ENCODE data around the gene LIMS1.
"Not testable (repeated sequence)": the region's sequence is repeated elsewhere in the genome, so short reads cannot be mapped to it uniquely, and the experiment has no call there.

Gene LIMS1

DNA sequence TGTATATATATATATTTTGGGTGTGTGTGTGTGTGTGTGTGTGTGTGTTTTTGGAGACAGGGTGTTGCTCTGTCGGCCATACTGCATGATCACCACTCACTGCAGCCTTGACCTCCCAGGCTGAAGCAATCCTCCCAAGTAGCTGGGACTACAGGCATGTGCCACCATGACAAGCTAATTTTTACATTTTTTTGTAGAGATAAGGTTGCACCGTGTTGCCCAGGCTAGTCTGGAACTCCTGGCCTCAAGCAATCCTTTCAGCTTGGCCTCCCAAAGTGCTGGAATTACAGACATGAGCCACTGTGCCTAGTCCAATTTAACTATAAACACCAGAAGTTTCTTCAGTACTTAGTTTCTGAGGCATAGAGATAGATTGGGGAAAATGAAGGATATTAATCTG is 18.3 kb downstream of the LIMS1 start:
- no peak for DNase-seq

DNA sequence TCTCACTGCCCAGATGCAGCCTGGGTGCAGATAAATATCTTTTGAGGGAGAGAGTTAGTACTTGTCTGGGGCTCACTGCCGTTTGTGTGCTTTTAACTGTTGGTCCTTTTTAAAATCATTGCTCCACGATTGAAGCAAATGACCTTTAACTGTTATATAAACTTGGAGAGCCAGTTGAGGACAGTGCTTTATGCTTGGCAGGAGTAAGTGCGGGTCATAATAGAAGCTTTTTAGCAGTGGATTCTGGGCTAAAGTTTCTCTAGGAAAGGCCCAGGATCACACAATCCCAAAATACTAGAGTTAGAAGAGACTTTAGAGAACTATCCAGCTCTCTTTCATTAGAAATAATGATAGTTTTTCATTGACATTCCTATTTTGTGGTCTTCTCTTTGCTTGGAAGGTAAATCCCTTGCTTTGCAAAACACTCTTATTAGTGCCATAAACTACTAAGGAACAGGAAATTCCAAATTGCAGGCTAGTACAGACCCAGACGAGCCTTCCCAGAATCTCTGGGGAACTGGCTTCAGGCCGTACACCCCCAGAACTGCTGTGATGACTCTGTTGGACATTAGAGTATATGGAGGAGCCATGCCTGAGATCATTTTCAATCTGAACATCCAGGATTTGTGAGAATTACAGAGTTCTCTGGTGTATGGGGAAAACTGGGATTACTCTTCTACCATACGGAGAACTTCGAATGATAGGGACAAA is 19.1 kb downstream of the LIMS1 start:
- no peak for DNase-seq

DNA sequence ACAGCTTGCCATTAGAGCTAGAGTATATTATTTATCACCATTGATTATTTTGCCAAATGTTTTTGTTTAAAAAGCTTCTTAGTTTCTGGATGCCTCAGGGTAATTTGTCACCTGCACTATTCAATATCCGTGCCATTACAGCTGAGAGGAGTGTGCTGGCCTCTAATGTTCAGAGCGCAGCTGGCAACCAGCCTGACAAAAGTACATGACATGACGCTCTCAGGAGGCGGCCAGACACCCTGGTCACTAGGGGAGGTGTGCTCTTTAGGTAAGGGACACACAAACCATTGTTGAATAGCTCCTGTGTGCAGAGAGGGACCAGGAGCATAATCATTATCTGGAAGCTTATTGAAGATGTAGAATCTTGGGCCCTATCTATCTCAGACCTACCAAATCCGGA is 20.3 kb downstream of the LIMS1 start:
- DNase-seq: no peak

DNA sequence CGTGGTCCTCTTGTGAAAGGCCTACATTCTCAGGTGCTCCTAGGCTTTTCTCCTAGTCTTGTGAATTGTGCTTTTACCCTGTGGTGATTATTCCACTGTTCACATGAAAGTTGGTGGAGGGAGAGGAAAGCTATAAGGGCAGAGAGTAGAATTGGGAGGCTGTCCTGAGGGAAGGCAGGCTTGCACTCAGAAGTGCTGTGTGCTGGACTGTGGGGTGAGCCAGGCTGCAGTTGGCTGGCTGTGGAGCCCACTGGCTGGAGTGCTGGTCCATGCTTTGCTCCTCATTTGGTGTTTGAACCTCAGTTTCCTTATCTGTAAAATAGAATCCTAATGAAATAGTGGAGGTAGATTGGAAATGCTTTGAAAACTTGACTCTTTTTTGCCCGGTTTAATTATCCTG is 21.3 kb downstream of the LIMS1 start:
- no peak for DNase-seq

DNA sequence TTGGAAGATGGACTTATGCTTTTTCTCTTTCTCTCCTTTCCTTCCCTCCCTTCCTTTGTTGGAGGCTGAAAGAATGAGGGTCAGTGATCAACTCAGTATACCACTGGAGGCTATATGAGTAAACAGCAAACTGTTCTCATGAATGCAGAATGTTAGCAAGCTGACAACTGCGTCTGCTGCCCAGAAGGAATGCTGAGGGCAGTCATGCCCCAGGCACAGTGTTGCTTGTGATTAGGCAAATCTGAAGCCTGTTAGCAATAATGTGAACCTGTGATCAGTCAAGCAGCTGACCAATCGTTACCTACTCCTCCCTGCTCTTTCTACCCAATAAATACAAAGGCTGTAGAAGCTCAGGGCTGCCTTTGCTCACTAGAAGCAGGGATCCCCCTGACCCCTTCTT is 22.3 kb downstream of the LIMS1 start:
- DNase-seq: not testable (repeated sequence)

DNA sequence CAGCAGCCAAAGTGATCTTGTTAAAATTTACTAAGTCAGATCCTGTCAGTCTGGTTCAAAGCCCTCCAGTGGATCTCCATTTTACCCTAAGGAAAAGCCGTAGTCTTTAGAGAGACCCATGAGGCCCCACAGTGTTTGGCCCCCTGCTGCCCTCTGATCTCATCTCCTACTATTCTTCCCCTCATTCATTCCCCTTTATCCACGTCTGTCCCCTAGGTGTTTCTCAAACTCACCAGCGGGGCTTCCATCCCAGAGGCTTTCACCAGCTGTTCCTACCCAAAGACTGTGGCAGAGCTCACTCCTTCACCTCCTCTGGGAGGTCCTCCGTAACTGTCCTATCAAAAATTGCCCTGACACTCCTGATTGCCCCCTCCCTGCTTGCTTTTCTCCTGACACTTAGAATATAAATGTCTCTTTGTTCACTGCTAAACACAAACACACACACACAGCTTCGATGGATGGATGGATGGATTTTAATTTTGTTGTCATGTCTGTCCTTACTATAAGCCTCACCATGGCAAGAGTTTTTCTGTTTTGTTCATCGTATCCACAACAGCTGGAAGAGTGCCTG is 26.1 kb downstream of the LIMS1 start:
- no peak for DNase-seq

DNA sequence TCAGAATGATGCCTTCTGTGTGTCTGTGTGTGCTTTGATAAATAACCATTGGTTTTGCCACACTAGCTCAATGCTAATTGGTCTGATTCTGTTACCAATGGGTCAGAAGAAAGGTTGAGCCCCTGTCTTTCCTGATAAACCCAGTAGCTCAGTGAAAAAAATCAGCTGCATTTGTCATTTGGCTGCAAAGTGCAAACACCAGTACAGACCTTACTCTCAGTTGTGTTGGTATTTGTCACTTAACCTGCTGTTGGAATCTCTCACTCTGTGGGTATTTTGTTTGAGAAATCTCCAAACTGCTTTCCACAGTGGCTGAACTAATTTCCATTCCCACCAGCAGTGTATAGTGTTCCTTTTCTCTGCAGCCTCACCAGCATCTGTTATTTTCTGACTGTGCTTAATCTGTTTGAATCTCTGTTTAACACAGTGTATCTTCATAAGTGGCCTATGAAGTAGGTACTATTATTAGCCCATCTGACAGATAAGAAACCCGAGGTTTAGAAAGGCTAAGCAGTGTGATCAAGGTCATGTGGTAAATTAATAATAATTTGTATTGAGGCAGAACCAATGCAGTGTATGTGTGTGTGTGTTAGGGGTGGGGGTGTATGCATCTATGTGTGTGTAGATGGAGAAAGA is 26.7 kb downstream of the LIMS1 start:
- no peak for DNase-seq

DNA sequence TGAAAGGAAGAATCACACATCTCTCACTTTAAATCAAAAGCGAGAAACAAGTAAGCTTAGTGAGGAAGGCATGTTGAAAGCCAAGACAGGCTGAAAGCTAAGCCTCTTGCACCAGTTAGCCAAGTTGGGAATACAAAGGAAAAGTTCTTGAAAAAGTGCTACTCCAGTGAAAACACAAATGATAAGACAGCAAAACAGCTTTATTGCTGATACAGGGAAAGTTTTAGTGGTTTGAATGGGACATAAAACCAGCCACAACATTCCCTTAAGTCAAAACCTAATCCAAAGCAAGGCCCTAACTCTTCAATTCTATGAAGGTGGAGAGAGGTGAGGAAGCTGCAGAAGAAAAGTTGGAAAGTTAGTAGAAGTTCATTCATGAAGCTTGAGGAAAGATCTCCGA is 28.0 kb downstream of the LIMS1 start:
- DNase-seq: no peak

DNA sequence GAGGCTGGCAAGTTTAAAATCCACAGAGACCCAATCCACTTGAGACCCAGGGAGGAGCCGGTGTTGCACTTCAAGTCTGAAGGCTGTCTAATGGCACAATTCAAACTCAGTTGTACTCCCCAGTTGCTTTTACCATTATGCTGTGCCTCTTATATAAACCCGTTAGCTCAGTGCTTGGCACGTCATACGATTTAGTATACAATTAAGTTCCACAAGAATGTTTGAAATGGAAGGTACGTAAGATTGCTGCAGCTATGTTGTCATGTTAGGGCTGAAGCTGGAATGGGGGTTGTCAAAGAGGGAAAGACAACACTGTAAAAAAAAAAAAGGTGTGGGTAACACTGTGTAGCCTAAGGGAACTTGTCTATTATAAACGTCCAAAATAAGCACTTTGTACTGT is 30.2 kb downstream of the LIMS1 start:
- DNase-seq: no peak

DNA sequence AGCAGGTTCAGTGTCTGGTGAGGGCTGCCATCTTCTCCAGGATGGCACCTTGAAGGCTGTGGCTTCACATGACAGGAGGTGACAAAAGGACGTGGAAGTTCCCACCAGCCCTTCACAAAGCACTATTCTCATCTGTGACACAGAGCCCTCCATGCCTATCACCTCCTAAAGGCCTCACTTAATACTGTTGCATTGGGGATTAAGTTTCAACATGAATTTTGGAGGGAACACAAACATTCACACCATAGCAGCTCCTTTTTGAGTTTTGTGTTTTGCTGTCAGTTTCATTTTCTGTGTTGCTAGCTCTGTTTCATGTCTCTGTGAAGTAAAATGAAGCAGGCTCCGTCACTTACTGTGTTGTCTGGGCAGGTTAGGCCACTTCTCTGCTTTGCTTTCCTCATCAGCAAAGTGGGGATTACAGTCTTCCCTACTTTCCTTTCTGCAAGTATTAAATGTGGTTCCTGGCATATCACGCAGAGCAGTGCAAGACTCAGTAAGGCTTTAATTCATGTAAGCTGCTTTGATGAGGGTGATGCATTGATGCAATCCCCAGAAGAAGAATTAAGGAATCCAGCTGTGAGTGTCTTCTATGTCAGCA is 31.6 kb downstream of the LIMS1 start:
- DNase-seq: no peak

DNA sequence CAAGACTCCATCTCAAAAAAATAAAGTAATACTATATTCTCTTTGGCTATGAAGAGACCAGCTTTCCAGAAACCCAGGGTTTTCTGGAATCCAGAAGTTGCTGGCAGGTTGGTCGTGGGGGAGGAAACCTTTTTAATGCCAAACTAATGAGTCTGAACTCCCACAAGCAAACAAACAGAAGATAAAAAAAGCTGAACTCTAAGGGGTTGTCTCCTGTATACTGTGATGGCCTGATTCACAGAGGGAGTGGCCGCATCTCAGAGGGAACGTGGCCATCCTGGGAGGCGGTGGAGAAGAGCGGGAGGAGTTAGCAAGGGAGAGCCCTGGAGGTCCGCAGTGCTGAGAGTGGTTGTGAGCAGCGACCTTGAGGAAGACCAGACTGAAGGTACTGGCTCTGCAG is 36.1 kb downstream of the LIMS1 start:
- no peak for DNase-seq

DNA sequence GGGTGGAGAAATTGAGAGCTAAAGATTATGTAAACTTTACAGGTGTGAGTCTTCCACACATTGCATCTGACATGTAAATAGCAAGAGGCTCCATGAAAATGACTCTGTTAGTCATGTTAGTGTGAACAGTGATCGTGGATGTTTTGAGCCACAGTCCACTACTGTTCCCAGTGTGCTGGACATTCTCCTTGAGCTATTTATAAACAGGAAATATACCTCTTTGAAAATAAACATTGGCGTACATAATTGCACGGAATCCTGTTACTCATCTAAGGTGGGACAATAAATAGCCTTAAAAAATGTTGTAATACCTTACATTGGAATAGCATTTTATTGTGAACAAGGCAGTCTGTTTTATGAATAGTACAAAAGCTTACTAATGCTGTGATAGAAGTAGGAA is 37.0 kb downstream of the LIMS1 start:
- no peak for DNase-seq

DNA sequence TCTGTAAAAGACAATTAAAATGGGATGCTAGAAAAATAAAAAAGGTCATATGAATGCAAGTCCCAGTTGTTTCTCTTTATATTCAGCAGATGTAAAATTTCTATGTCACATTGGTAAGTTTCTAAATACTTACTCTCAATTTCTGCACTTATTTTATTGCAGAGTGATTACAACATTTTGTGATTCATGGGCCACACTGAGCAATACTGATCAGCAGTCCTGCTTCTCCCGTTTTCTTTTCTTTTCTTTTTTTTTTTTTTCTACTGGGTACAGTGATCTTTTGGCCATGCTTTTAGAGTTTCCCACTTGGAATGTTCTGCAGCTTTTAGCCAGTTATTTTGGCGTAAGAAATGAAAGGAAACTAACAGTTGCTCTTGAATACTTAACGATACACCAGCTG is 38.8 kb downstream of the LIMS1 start:
- no peak for DNase-seq

DNA sequence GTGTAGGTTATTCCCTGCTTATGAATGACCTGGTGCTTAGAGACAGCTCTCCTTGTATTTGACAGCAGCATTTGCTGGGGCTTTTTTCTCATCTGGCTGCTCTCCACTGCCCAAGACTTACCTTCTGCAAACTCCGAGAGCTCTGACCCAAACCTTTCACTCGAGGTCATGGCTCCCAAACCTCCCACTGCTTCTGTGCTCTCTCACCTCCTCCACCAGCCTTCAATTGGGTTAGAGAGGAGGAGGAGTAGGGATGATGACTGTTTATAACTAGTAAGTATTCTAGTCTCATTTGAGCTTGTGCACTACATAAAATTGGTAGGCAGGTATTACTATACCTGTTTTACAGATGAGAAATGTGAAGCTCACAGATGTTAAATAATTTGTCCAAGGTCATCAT is 40.1 kb downstream of the LIMS1 start:
- no peak for DNase-seq

DNA sequence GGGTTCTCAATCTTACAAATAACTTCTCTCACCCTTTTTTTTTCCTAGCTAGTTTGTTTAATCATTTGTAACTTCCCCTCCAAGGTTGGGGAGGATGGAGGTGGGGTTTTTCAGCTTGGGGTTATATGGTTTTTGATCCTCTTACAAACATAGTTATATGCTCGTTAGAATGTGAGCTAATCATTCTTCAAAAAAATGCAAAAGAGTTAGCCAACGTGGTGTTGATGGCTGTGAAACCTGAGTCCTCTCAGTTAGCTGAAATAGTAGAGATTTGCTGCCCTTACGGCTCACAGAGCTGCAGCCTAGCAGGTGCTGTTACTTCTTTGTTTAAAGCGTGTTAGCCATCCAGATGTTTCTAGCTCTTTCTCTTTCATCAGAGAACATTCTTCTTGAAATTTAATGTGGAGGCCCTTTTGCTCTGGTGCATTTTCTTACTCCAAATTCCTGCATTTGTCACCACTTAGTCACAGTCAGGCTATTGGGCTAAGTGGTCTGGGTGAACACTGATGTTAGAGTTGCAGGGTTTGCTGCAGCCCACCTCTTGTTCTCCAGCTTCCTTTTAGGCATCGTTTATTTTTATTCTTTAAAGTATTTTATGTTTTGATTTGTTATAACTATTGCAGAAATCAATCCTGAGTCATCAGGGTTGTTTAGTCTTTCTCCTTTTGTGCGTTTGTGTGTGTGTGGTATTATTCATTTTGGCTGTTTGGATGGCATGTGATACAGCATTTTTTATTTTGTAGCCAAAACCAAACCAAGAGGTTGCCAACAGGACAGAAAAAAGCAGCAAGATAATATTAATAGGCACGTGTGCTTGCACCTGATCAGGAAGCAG is 41.1 kb downstream of the LIMS1 start:
- DNase-seq: no peak

DNA sequence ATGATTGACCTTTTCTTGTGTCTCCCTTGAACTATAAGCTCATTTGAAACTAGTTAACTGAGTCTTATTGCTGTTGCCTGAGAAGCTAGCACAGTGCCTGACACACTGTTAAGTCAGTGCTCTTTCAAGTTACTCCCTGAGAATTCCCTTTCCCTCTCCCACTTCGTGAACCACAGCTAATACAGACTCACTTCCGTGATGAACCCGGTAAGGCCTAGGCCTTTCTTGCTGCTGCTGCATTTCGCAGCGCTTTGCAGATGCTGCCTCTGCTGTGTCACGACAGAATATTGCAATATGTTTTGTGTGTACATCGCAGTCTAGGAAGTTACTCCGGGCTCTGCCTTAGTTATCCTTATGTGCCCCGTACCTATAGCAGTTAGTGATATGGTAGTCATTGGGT is 42.8 kb downstream of the LIMS1 start:
- no peak for DNase-seq

DNA sequence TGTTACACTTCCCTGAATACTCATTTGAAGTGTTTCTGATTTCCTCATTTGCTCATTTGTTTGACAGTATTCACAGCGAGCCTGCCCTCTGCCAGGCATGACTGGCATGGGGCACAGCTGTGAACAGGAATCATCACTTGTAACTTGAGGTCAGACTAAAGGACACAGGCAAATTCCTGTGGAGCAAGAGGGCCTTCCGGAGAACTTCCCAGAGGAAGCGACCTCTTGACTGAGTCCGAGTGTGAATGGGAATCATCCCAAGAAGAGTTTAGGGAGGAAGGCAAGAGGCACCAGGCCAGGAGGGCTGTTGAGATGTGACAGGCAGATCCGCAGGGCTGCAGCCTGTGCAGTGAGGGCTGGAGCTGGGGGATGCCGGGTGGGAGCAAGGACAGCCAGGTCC is 45.4 kb downstream of the LIMS1 start:
- DNase-seq: no peak

DNA sequence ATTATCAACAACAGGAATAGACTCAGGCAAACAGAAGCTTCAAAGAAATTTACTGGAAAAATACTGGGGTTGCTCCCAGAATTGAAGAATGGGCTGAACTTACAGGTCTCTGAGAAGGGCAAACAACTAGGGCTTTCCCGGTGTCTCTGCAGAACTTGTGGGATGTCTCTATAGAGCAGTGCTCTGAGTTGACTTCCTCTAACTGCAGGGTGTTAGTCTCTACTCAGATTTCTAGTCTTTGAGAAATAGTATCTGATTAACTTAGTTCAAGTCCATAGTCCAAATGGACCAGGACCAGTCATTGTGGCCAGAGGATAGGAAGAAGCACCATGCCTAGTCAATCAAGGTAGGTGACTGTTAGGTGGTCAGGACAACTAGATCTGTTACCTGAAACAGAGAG is 45.8 kb downstream of the LIMS1 start:
- no peak for DNase-seq

DNA sequence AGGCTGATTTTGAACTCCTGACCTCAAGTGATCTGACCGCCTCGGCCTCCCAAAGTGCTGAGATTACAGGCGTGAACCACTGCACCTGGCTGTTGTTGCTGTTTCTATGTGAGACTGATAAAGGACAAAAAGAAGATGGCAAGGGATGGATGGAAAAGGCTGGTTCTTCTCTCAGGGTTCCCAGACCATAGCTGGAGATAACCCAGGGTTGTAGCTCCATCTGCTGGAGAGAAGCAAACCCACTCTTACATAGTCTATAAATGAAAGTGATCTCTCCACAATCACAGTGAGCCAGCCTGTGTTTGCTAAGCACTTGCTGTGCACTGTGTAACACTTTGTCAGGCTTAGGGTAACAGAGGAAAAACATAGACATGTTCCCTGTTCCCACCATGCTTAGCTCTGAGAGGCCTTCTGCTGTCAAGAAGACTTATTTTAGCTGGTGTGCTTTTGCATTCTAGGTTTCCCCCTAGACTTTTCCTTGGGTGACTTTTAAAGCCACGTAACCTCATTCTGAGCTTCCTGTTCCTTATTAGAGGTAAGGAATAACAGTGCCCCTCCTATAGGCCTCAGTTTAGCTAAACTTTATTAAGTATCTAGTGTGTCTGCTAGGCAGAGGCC is 49.7 kb downstream of the LIMS1 start:
- peak; percentile 61 for DNase-seq

DNA sequence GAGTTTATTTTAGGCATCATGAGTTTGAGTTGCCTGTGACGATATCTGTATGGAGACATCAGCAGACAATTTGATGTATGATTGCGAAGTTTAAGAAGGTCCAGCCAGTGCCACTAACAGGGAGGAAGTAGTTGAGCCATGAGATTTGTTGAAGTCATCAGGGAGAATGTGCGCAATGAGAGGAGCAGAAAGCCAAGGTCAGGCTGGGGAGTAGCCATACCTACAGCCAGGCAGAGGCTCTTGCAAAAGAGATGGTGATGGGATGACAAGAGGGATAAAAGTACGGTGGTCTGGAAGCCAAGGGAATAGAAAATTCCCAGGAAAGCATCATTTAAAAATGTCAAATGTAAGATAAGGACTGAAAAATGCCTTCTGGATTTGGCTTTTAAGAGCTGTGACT is 51.2 kb downstream of the LIMS1 start:
- DNase-seq: no peak

DNA sequence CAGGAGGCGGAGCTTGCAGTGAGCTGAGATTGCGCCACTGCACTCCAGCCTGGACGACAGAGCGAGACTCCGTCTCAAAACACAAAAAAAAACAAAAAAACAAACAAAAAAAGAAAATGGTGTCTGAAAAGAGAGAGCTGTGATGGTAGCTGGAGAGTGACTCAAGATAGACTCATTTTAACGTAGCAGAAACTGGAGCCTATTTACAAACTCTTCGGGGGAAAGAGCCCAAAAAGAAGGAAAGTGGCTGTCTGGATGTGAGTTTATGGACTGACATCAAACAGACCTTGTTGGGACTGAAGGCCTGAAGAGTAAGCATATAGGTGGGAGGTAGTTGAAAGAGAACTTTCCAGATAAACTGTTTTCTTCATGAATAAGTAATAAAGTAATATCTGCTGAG is 51.8 kb downstream of the LIMS1 start:
- DNase-seq: no peak

DNA sequence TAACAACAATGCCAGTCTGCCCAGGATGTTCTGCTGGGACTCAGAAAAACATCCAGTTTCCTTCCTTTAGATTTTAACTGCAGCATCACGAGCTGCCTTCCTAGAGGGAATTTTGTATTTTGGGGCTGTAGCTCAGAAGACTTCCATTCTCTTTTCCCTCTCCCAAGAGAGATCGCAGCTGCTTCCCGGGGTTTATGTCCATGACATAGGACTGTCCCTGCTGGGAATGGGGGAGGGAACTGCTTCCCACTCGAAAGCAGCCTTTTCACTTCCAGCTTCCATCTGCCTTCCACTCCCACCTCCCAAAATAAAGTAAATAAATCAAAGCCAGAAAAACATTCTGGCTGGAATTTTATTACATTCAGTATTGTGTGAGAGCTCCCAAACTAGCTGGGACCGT is 52.4 kb downstream of the LIMS1 start:
- DNase-seq: no peak

DNA sequence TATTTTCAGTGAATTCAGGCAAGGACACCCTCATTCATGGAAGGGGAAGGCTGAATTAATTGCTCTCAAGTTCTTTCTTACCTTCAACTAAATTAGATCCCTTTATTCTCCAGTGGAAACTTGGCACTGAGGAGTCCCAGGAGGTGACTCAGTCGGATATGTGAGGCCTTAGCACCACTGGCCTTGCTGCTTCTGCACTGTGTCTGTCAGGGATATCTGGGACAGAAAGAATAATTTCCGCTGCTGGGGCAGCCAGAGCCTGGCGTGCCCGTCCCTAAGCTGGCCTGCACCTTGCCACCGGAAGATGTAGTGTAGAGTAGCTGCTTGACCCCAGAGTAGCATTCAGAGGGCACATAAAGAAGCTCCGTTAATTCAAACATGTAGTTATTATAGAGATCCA is 53.4 kb downstream of the LIMS1 start:
- no peak for DNase-seq

Data from NCI-H2227 treated with DMSO at 0.1 percent for 48 hours (cell line).